ENCODE results near the gene CHST9. TPM values are rescaled to one million over a fixed set of nuclear protein-coding genes. Genes with fewer than 3 reads are reported as not detected.

The CHST9 gene
- total and polyA plus RNA-seq, 9 of the 15 experiments (the other 6 are each of a cell fraction or from before 2014, with no cell fraction given) = not detected

- H4K20me1 ChIP-seq (replicated peaks; ENCODE audit: control insufficient read depth, insufficient read depth, low read length) = no peaks in the 10 kb centered on the region
- no peaks in the 10 kb centered on the region for H3K27me3 ChIP-seq (ENCODE audit: control insufficient read depth in 2 of 2, insufficient read depth in 2 of 2, low read length in 2 of 2)
- DNase-seq (ENCODE audit: extremely low read depth in 1 of 4, low spot score in 3 of 4) (no peak), FAIRE-seq (no peak), ATAC-seq (no peak)
- H3K36me3 ChIP-seq (ENCODE audit: control insufficient read depth, insufficient read depth, low read length) = no peaks in the 10 kb centered on the region
- H3K9ac ChIP-seq (ENCODE audit: insufficient read depth in 1 of 2, low read depth in 2 of 2, low read length in 2 of 2) = no peak overlapping the region
- ChIA-PET POLR2A (no interaction called here), CTCF (ENCODE audit: low intra/inter-chr PET ratio) (no interaction called here)
- no peak overlapping the region for H2AFZ ChIP-seq (ENCODE audit: low read depth, low read length)
- intact Hi-C loops (cut with micrococcal nuclease) (no loop called here), in situ Hi-C loops (cut with MboI) (no loop called here)
- 0% methylated on average over 1 of the region's 1 CpG for WGBS (ENCODE audit: insufficient coverage, low coverage, missing lambda C conversion rate)
- no TSS peak for BruUV-seq (replicated peaks)
- no peaks in the 10 kb centered on the region for H3K9me3 ChIP-seq (replicated peaks; ENCODE audit: control insufficient read depth, insufficient read depth, low read depth, low read length)
- no peaks in the 10 kb centered on the region for H3K4me1 ChIP-seq (replicated peaks in 1 of 2; ENCODE audit: control insufficient read depth in 2 of 2, insufficient read depth in 2 of 2, low read length in 2 of 2)
- no peak overlapping the region for H3K4me3 ChIP-seq
- no peaks in the 10 kb centered on the region for H3K9me1 ChIP-seq (ENCODE audit: control insufficient read depth, insufficient read depth, low read length)
- no peak overlapping the region for H3K27ac ChIP-seq (ENCODE audit: extremely low read depth, low read depth, low read length)
- H3K79me2 ChIP-seq (ENCODE audit: control insufficient read depth, insufficient read depth, low read length) = no peaks in the 10 kb centered on the region
- H3K4me2 ChIP-seq (ENCODE audit: insufficient read depth, low read length) = no peak overlapping the region
- TF ChIP-seq CGGBP1 (CRISPR knock-in tag; IDR thresholded peaks at IDR 0.05) (no peak), MEF2D (tag; conservative IDR thresholded peaks at IDR 0.05; ENCODE audit: low read depth) (no peak), ARID4B (CRISPR knock-in tag; IDR thresholded peaks at IDR 0.05) (no peak), TOE1 (IDR thresholded peaks at IDR 0.05; ENCODE audit: borderline replicate concordance) (no peak), TOE1 (CRISPR knock-in tag; IDR thresholded peaks at IDR 0.05; ENCODE audit: borderline replicate concordance, low read depth) (no peak), RBM22 (IDR thresholded peaks at IDR 0.05; ENCODE audit: low read depth, low read length, poor library complexity, severe bottlenecking) (no peak), BRF1 (IDR thresholded peaks at IDR 0.05; ENCODE audit: borderline replicate concordance, extremely low read depth, insufficient read length) (no peak), HDAC2 (IDR thresholded peaks at IDR 0.05) (no peak), MCM5 (IDR thresholded peaks at IDR 0.05; ENCODE audit: low read depth) (no peak), CLOCK (CRISPR knock-in tag; IDR thresholded peaks at IDR 0.05; ENCODE audit: borderline replicate concordance) (no peak), TCF7 (IDR thresholded peaks at IDR 0.05; ENCODE audit: borderline replicate concordance) (no peak), CSDE1 (IDR thresholded peaks at IDR 0.05) (no peak), NFIX (CRISPR knock-in tag; IDR thresholded peaks at IDR 0.05; ENCODE audit: low read depth) (no peak), HNRNPLL (IDR thresholded peaks at IDR 0.05; ENCODE audit: low read depth, low read length, poor library complexity, severe bottlenecking) (no peak)
- TF ChIP-seq, protein P1, sequence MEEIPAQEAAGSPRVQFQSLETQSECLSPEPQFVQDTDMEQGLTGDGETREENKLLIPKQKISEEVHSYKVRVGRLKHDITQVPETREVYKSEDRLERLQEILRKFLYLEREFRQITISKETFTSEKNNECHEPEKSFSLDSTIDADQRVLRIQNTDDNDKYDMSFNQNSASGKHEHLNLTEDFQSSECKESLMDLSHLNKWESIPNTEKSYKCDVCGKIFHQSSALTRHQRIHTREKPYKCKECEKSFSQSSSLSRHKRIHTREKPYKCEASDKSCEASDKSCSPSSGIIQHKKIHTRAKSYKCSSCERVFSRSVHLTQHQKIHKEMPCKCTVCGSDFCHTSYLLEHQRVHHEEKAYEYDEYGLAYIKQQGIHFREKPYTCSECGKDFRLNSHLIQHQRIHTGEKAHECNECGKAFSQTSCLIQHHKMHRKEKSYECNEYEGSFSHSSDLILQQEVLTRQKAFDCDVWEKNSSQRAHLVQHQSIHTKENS (CRISPR knock-in tag; IDR thresholded peaks at IDR 0.05) = no peak
Measured at GRCh38 chr18:26919627-26920026, 265.5 kb downstream of the CHST9 start.
